HUES64 (cell line): ENCODE measurements around the gene SCUBE3.

Experiments used
- H3K27ac ChIP-seq: 2 replicates; pipeline ENCODE4 v1.7.0; 2013; ENCODE audit warnings: low read depth, low read length, inconsistent platforms
- H3K27me3 ChIP-seq: 2 replicates; pipeline ENCODE4 v1.6.1; 2013; ENCODE audit warnings: mild to moderate bottlenecking, low read length; ENCODE audit not compliant: insufficient read depth
- H3K36me3 ChIP-seq: 2 replicates; pipeline ENCODE4 v1.6.1; 2013; ENCODE audit warnings: mild to moderate bottlenecking, low read length; ENCODE audit not compliant: insufficient read depth
- H3K4me1 ChIP-seq: 2 replicates; pipeline ENCODE4 v1.6.1; 2013; ENCODE audit warnings: mild to moderate bottlenecking, low read length, moderate library complexity; ENCODE audit not compliant: insufficient read depth
- H3K4me3 ChIP-seq: 2 replicates; pipeline ENCODE4 v1.5.1; 2013; ENCODE audit warnings: mild to moderate bottlenecking, low read length, moderate library complexity
- H3K9ac ChIP-seq: 2 replicates; pipeline ENCODE4 v1.6.1; 2013; ENCODE audit warnings: mild to moderate bottlenecking, low read depth, low read length
- H3K9me3 ChIP-seq: 2 replicates; pipeline ENCODE4 v1.6.1; 2013; ENCODE audit warnings: low read depth, low read length; ENCODE audit not compliant: insufficient read depth
- WGBS: fragments of 150-250, 120-280 bp; methylation state at CpG from one replicate; pipeline ENCODE4 v1.1.7; 2013; ENCODE audit warnings: missing lambda C conversion rate; 5-methylcytosine and 5-hydroxymethylcytosine counted together

SCUBE3 gene

DNA sequence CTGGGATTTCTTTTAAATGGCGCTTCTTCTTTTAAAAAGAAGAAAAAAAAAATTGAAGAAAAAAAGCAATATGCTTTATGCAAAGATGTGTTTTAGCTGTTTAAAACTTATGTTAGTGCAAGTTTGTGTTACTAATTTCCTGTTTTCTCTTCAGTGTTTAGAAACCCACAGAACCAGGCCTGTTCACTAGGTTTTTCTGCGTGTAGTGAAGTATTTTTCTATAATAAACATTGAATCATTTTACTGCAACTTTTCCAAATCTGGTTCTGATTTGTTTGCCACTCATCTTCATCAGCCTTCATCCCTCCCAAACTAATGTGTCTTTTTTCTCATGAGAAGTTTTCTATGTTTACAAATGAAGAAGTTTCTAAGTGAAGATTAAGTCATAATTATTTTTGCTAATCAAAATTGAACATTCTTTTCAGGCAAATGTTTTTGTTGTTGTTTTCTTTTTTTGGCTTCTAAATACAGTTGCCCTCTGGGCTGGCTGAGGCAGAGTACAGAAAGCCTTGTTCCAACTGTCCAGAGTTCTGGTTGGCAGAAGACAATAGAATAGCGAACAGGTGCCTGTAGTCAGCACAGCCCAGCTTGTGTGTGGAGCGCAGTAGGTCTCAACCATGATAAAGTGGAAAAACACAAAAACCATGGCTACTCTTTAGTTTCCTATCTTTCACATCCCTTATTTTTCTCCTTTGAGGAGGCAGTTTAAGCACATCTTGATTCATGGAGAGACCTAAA, 60.2 kb downstream of the SCUBE3 start:
- no peak overlapping the region for H3K9ac ChIP-seq
- WGBS = over 99% methylated on average over 3 of the region's 4 CpGs

DNA sequence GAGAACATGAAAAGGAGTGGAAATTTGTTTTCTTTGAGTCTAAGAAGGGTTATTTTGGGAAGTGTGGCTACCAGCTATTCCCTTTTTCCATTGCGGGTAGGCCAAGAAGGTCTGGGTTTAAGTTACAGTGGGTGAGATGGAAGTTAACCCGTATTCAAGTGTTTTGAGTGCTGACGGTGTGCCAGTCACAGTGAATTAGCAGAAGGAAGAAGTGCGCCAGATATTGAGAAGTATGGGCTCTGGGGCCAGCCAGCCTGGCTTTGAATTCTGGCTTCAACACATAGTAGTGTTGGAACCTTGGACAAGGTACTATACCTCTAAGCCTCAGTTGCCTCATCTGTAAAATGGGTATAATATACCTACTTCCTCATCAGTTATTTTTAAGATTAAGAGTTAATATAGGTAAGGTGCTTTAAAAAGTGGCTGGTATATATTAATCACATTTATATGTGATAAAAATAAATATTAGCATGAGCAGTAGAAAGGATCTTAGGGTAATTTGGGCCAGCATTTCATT, 62.0 kb downstream of the SCUBE3 start:
- Histone ChIP-seq H3K27me3 (no peaks in the 10 kb centered on the region), H3K4me1 (no peaks in the 10 kb centered on the region), H3K36me3 (no peaks in the 10 kb centered on the region), H3K9ac (no peak overlapping the region), H3K27ac (no peak overlapping the region), H3K9me3 (no peaks in the 10 kb centered on the region), H3K4me3 (no peak overlapping the region)
- WGBS = 94% methylated on average over 4 of the region's 4 CpGs

More for the DNA sequence above, 60.2 kb downstream of the SCUBE3 start:
- Histone ChIP-seq H3K4me1 (no peaks in the 10 kb centered on the region), H3K27ac (no peak overlapping the region), H3K4me3 (no peak overlapping the region), H3K9me3 (no peaks in the 10 kb centered on the region), H3K27me3 (no peaks in the 10 kb centered on the region), H3K36me3 (no peaks in the 10 kb centered on the region)

DNA sequence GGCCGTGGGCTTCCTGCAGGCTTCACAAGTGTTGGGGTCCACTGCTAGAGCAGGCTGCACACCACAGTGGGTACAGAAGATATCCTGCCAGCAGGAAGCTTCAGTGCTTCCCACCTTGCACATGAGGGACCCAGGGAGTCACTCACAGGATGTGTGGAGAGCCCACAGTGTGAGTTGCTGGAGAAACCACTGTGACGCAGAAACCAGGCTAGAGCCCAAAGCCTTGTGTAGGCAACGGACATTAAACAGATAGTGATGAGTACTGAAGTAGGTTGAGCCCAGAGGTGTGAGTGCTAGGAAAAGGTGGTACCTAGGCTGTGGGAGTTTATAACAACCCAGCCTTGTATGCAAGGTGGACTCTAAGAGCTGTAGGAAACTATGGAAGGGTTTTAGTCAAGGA, 65.0 kb downstream of the SCUBE3 start:
- Histone ChIP-seq H3K4me3 (no peak overlapping the region), H3K27me3 (no peaks in the 10 kb centered on the region), H3K9me3 (no peaks in the 10 kb centered on the region), H3K9ac (no peak overlapping the region), H3K27ac (no peak overlapping the region), H3K36me3 (peaks cover 24% of the 10 kb centered on the region), H3K4me1 (no peaks in the 10 kb centered on the region)
- 93% methylated on average over 3 of the region's 3 CpGs for WGBS

DNA sequence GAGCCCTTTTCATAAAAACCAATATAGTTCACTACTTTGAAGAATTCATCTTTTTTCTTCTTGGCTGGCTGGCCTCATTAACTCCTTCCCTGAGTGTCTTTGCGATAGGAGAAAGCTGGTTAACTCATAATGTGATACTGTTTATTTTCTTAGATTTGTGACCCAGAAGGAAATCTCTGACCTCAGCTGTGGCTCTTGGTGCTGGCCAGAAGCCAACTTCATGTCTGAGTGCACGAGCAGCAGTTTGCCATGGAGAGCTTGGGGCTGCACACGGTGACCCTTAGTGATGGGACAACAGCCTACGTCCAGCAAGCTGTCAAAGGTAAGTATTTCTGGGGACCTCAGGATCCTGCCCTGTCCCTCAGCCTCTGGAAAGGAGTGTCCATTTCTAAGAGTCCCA, 67.1 kb downstream of the SCUBE3 start:
- H3K9ac ChIP-seq = no peak overlapping the region
- H3K4me3 ChIP-seq = no peak overlapping the region
- no peaks in the 10 kb centered on the region for H3K27me3 ChIP-seq
- H3K9me3 ChIP-seq = no peaks in the 10 kb centered on the region
- no peaks in the 10 kb centered on the region for H3K4me1 ChIP-seq
- H3K27ac ChIP-seq = no peak overlapping the region
- 93% methylated on average over 4 of the region's 4 CpGs for WGBS
- peaks cover 32% of the 10 kb centered on the region for H3K36me3 ChIP-seq

DNA sequence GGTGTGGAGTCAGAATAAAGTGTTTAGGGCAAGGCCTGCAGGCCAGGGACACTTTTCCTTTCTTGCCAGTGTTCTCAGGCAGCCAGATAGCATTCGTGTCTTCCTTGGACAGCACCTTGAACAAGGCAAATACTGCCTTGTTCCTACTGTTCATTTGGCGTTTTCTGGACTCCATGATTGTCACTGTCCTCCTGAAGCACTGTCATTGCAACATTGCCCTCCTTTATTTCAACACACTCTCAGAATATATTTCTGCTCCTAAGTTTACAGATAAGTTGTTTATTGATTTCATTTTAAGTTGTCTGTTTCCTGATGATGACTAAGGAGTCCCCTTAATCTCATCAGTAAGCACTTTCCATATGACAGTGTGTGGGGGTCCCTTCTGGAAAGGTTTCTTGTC, 68.7 kb downstream of the SCUBE3 start:
- H3K9me3 ChIP-seq = no peaks in the 10 kb centered on the region
- peaks cover 46% of the 10 kb centered on the region for H3K36me3 ChIP-seq
- no peak overlapping the region for H3K4me3 ChIP-seq
- no peak overlapping the region for H3K27ac ChIP-seq
- 89% methylated on average over 2 of the region's 2 CpGs for WGBS
- no peak overlapping the region for H3K9ac ChIP-seq
- no peaks in the 10 kb centered on the region for H3K27me3 ChIP-seq
- no peaks in the 10 kb centered on the region for H3K4me1 ChIP-seq

DNA sequence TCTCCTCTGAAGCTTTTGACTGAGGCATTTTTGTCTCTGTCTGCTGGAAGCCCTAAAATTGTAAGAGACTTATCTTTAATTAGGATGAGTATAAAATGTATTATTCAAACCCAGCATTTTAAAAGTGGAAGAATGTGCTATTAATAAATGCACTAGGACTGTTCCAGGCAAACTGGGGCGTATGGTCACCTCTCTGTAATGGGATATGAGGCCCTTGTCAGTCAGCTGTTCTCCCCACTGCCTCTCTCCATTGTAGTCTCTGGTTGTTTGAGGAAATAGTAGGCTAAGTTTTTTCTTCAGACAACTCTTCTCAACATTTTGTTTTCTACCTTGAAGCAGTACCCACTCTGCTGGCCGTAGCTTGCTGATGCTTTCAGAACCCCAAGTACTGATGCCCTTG, 69.6 kb downstream of the SCUBE3 start:
- Histone ChIP-seq H3K27ac (no peak overlapping the region), H3K4me3 (no peak overlapping the region), H3K36me3 (peaks cover 55% of the 10 kb centered on the region), H3K4me1 (no peaks in the 10 kb centered on the region), H3K9ac (no peak overlapping the region), H3K27me3 (no peaks in the 10 kb centered on the region), H3K9me3 (no peaks in the 10 kb centered on the region)
- WGBS = 77% methylated on average over 2 of the region's 2 CpGs

DNA sequence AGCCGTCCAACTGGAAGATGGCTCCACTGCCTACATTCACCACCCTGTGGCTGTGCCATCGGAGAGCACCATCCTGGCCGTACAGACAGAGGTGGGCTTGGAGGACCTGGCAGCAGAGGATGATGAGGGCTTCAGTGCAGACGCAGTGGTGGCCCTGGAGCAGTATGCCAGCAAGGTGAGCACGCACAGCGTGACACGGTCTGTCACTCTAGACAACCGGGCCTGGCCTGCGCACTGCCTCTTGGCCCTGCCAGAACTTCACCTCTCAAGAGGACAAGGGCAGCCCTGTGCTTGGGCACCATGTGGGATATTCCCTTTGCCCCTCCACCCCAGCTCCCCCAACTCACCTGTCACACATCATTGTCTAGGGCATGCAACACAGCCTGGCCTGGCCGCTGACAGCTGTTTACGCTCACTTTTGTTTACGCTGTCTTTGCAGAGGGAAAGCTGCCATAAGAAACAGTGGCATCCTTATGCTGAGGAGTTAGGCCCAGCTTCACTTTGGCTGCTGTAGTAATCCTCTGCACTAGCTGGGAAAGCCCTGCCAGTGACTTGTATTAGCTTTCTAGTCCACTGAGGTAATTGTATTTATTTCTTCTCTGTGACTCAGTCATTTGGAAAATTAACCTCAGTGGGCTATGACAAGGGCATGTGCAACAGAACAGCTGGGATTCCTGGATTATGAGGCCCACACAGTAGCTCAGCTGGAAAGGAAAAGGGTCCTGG, 74.1 kb downstream of the SCUBE3 start:
- Histone ChIP-seq H3K27me3 (no peaks in the 10 kb centered on the region), H3K9me3 (no peaks in the 10 kb centered on the region), H3K9ac (no peak overlapping the region), H3K36me3 (peaks cover 67% of the 10 kb centered on the region), H3K27ac (no peak overlapping the region), H3K4me1 (no peaks in the 10 kb centered on the region), H3K4me3 (no peak overlapping the region)
- WGBS = 94% methylated on average over 12 of the region's 12 CpGs

DNA sequence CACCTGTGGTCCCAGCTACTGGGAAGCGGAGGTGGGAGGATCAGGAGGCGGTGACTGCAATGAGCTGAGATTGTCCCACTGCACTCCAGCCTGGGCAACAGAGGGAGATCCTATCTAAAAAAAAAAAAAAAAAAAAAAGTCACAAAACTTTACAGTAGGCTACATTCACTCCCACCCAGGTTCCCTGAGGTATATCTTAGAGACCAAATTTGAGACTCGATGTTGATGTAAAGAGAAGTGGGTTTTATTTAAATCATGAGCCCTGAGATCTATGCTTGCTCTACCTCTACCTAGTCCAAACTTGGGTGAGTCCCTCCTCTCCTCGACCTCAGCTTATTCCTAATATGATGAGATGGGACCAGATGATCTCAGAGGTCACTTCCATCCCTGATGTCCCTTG, 75.1 kb downstream of the SCUBE3 start:
- H3K27me3 ChIP-seq = no peaks in the 10 kb centered on the region
- no peak overlapping the region for H3K4me3 ChIP-seq
- no peak overlapping the region for H3K9ac ChIP-seq
- H3K27ac ChIP-seq = no peak overlapping the region
- peaks cover 60% of the 10 kb centered on the region for H3K36me3 ChIP-seq
- no peaks in the 10 kb centered on the region for H3K4me1 ChIP-seq
- WGBS = 60% methylated on average over 3 of the region's 4 CpGs
- H3K9me3 ChIP-seq = no peaks in the 10 kb centered on the region

DNA sequence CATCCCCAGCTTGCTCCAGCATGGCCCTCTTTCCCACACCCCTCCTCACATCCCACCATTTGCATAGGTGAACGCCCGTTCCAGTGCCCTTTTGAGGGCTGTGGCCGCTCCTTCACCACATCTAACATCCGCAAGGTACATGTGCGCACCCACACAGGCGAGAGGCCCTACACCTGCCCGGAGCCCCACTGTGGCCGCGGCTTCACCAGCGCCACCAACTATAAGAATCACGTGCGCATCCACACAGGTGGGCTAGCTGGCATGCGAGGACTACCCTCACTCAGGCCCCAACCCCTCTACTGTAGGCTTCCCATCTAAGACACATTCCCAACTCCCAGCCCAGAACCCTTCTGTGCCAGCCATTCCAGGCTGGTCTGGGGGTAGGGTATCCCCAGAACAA, 77.7 kb downstream of the SCUBE3 start:
- H3K9ac ChIP-seq = no peak overlapping the region
- WGBS = 94% methylated on average over 13 of the region's 13 CpGs
- H3K36me3 ChIP-seq = peaks cover 53% of the 10 kb centered on the region
- H3K4me3 ChIP-seq = no peak overlapping the region
- H3K9me3 ChIP-seq = no peaks in the 10 kb centered on the region
- no peaks in the 10 kb centered on the region for H3K27me3 ChIP-seq
- no peaks in the 10 kb centered on the region for H3K4me1 ChIP-seq
- H3K27ac ChIP-seq = no peak overlapping the region

DNA sequence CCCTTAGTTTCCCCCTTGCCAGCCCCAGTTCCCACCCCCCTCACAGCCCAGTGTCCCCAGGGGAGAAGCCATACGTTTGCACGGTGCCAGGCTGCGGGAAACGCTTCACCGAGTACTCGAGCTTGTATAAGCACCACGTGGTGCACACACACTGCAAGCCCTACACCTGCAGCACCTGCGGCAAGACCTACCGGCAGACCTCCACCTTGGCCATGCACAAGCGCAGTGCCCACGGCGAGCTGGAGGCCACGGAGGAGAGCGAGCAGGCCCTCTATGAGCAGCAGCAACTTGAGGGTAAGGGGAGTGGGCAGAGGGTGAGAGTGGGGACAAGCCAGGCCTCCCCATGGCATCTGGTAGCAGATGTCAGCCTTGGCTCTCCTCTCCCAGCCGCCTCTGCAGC, 78.7 kb downstream of the SCUBE3 start:
- no peaks in the 10 kb centered on the region for H3K9me3 ChIP-seq
- H3K36me3 ChIP-seq = peaks cover 45% of the 10 kb centered on the region
- 0 out of 2 replicates have a peak, but pooled peaks cover 4% of the 10 kb centered on the region for H3K4me1 ChIP-seq
- WGBS = 81% methylated on average over 15 of the region's 15 CpGs
- H3K27ac ChIP-seq = no peak overlapping the region
- H3K4me3 ChIP-seq = no peak overlapping the region
- H3K9ac ChIP-seq = no peak overlapping the region
- no peaks in the 10 kb centered on the region for H3K27me3 ChIP-seq

DNA sequence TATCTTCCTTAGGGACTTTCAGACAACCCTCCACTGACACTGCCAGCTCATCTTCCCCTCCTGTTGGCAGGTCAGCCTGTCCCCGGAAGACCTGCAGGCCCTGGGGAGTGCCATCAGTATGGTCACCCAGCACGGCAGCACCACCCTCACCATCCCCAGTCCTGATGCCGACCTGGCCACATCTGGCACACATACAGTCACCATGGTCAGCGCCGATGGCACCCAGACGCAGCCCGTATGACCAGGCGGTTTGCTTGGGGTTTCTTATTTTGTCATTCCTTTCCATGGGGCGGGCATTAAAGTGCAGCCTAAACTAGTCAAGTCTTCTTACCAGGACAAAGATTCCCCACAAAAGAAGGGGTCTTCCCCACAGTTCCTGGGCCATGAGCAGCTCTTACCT, 79.9 kb downstream of the SCUBE3 start:
- Histone ChIP-seq H3K9ac (no peak overlapping the region), H3K4me3 (no peak overlapping the region), H3K9me3 (no peaks in the 10 kb centered on the region), H3K4me1 (peaks cover 12% of the 10 kb centered on the region; the same call in 1 of the 2 replicates), H3K36me3 (peaks cover 34% of the 10 kb centered on the region), H3K27ac (no peak overlapping the region), H3K27me3 (no peaks in the 10 kb centered on the region)
- 94% methylated on average over 9 of the region's 9 CpGs for WGBS
